Measurements from ENCODE around the gene PRSS36.

PRSS36 gene

GRCh38 chr16:31134625-31135534 is 15.0 kb downstream of the PRSS36 start:
- peaks cover 6 to 36% of the 10 kb centered on the region in 2 experiments for H3K36me3 ChIP-seq (ENCODE audit: control insufficient read depth in 1 of 2, insufficient read depth in 2 of 2, low read depth in 1 of 2, low read length in 2 of 2)
- no peak overlapping the region for H3K27ac ChIP-seq (ENCODE audit: low read length, poor library complexity, severe bottlenecking)
- H3K9ac ChIP-seq (ENCODE audit: low read length): no peak overlapping the region
- no peak overlapping the region for H2BK12ac ChIP-seq (ENCODE audit: low read length in 2 of 2)
- H4K8ac ChIP-seq (ENCODE audit: low read length): peak overlapping the region; percentile 49
- H3K27me3 ChIP-seq (ENCODE audit: control insufficient read depth in 1 of 2, insufficient read depth in 1 of 2, low read length in 2 of 2): peaks cover 8 to 13% of the 10 kb centered on the region in 2 experiments
- H4K91ac ChIP-seq (ENCODE audit: low read length): no peak overlapping the region
- H3K79me1 ChIP-seq (replicated peaks; ENCODE audit: low read length, poor library complexity, severe bottlenecking): no peaks in the 10 kb centered on the region
- no peak overlapping the region for H2BK5ac ChIP-seq (ENCODE audit: low read depth, low read length, poor library complexity, severe bottlenecking)
- no peak overlapping the region for H2AK5ac ChIP-seq (ENCODE audit: low read length, severe bottlenecking)
- peak overlapping the region in 1 of 2 experiments; percentile 30 for H3K4ac ChIP-seq (ENCODE audit: low read depth in 1 of 2, low read length in 2 of 2)
- no peak overlapping the region for H3K4me3 ChIP-seq (ENCODE audit: insufficient read depth in 1 of 2, low read depth in 1 of 2, low read length in 2 of 2)
- 31% methylated on average over 14 of the region's 18 CpGs for WGBS
- H3K4me2 ChIP-seq (ENCODE audit: low read length, poor library complexity, severe bottlenecking): no peak overlapping the region
- peak; percentile 18 for DNase-seq
- no peak overlapping the region for H2BK15ac ChIP-seq (ENCODE audit: low read depth, poor library complexity, severe bottlenecking)
- H3K4me1 ChIP-seq (ENCODE audit: control insufficient read depth, insufficient read depth, low read depth, low read length): peaks cover 15% of the 10 kb centered on the region
- H3K9me3 ChIP-seq (ENCODE audit: control insufficient read depth, low read length): no peaks in the 10 kb centered on the region
- H3K23ac ChIP-seq (ENCODE audit: low read length in 2 of 2): no peak overlapping the region
- no peak overlapping the region for H2BK120ac ChIP-seq (ENCODE audit: low read depth, low read length)
- H2AFZ ChIP-seq (ENCODE audit: low read depth, low read length): no peak overlapping the region
- no peak overlapping the region for H3K18ac ChIP-seq (ENCODE audit: low read depth in 1 of 2, low read length in 2 of 2)
- H3K14ac ChIP-seq (ENCODE audit: low read length in 2 of 2): no peak overlapping the region

- H3K27ac ChIP-seq (ENCODE audit: low read length, poor library complexity, severe bottlenecking): no peak overlapping the region
- no peak overlapping the region for H2AK5ac ChIP-seq (ENCODE audit: low read length, severe bottlenecking)
- H3K36me3 ChIP-seq (ENCODE audit: control insufficient read depth in 1 of 2, insufficient read depth in 2 of 2, low read depth in 1 of 2, low read length in 2 of 2): peaks cover 10 to 44% of the 10 kb centered on the region in 2 experiments
- H3K4ac ChIP-seq (ENCODE audit: low read depth in 1 of 2, low read length in 2 of 2): no peak overlapping the region
- H3K9me3 ChIP-seq (ENCODE audit: control insufficient read depth, low read length): no peaks in the 10 kb centered on the region
- 75% methylated on average over 3 of the region's 5 CpGs for WGBS
- H2AFZ ChIP-seq (ENCODE audit: low read depth, low read length): no peak overlapping the region
- no peak overlapping the region for H4K8ac ChIP-seq (ENCODE audit: low read length)
- H3K79me1 ChIP-seq (replicated peaks; ENCODE audit: low read length, poor library complexity, severe bottlenecking): no peaks in the 10 kb centered on the region
- H3K4me2 ChIP-seq (ENCODE audit: low read length, poor library complexity, severe bottlenecking): no peak overlapping the region
- no peak overlapping the region for H3K14ac ChIP-seq (ENCODE audit: low read length in 2 of 2)
- H3K27me3 ChIP-seq (ENCODE audit: control insufficient read depth in 1 of 2, insufficient read depth in 1 of 2, low read length in 2 of 2): peaks cover 8 to 13% of the 10 kb centered on the region in 2 experiments
- no peak overlapping the region for H4K91ac ChIP-seq (ENCODE audit: low read length)
- peaks cover 13% of the 10 kb centered on the region for H3K4me1 ChIP-seq (ENCODE audit: control insufficient read depth, insufficient read depth, low read depth, low read length)
- H2BK15ac ChIP-seq (ENCODE audit: low read depth, poor library complexity, severe bottlenecking): no peak overlapping the region
- H3K23ac ChIP-seq (ENCODE audit: low read length in 2 of 2): no peak overlapping the region
- H2BK120ac ChIP-seq (ENCODE audit: low read depth, low read length): no peak overlapping the region
- DNase-seq: peak; percentile 12
- H3K9ac ChIP-seq (ENCODE audit: low read length): no peak overlapping the region
- no peak overlapping the region for H2BK12ac ChIP-seq (ENCODE audit: low read length in 2 of 2)
- no peak overlapping the region for H3K18ac ChIP-seq (ENCODE audit: low read depth in 1 of 2, low read length in 2 of 2)
- H3K4me3 ChIP-seq (ENCODE audit: insufficient read depth in 1 of 2, low read depth in 1 of 2, low read length in 2 of 2): peak overlapping the region in 1 of 2 experiments; percentile 3
- H2BK5ac ChIP-seq (ENCODE audit: low read depth, low read length, poor library complexity, severe bottlenecking): no peak overlapping the region
These were observed 15.7 kb downstream of the PRSS36 start for GRCh38 chr16:31134091-31134571.

GRCh38 chr16:31133046-31133501 is 16.8 kb downstream of the PRSS36 start:
- WGBS: 80% methylated on average over 6 of the region's 6 CpGs
- peaks cover 4% of the 10 kb centered on the region for H3K4me1 ChIP-seq (ENCODE audit: control insufficient read depth, insufficient read depth, low read depth, low read length)
- H3K18ac ChIP-seq (ENCODE audit: low read depth in 1 of 2, low read length in 2 of 2): no peak overlapping the region
- peak overlapping the region; percentile 52 for H4K8ac ChIP-seq (ENCODE audit: low read length)
- no peak overlapping the region for H2AFZ ChIP-seq (ENCODE audit: low read depth, low read length)
- no peak overlapping the region for H2BK5ac ChIP-seq (ENCODE audit: low read depth, low read length, poor library complexity, severe bottlenecking)
- H3K27ac ChIP-seq (ENCODE audit: low read length, poor library complexity, severe bottlenecking): no peak overlapping the region
- no peak overlapping the region for H2BK12ac ChIP-seq (ENCODE audit: low read length in 2 of 2)
- H3K9me3 ChIP-seq (ENCODE audit: control insufficient read depth, low read length): no peaks in the 10 kb centered on the region
- no peak overlapping the region for H3K9ac ChIP-seq (ENCODE audit: low read length)
- H3K23ac ChIP-seq (ENCODE audit: low read length in 2 of 2): no peak overlapping the region
- no peak overlapping the region for H2AK5ac ChIP-seq (ENCODE audit: low read length, severe bottlenecking)
- no peak for DNase-seq
- H3K79me1 ChIP-seq (replicated peaks; ENCODE audit: low read length, poor library complexity, severe bottlenecking): no peaks in the 10 kb centered on the region
- H3K4me3 ChIP-seq (ENCODE audit: insufficient read depth in 1 of 2, low read depth in 1 of 2, low read length in 2 of 2): no peak overlapping the region
- no peak overlapping the region for H3K4me2 ChIP-seq (ENCODE audit: low read length, poor library complexity, severe bottlenecking)
- H4K91ac ChIP-seq (ENCODE audit: low read length): no peak overlapping the region
- H2BK120ac ChIP-seq (ENCODE audit: low read depth, low read length): no peak overlapping the region
- H3K27me3 ChIP-seq (ENCODE audit: control insufficient read depth in 1 of 2, insufficient read depth in 1 of 2, low read length in 2 of 2): peaks cover 8 to 13% of the 10 kb centered on the region in 2 experiments
- H3K14ac ChIP-seq (ENCODE audit: low read length in 2 of 2): no peak overlapping the region
- H3K4ac ChIP-seq (ENCODE audit: low read depth in 1 of 2, low read length in 2 of 2): no peak overlapping the region
- H2BK15ac ChIP-seq (ENCODE audit: low read depth, poor library complexity, severe bottlenecking): no peak overlapping the region
- peaks cover 20 to 48% of the 10 kb centered on the region in 2 experiments for H3K36me3 ChIP-seq (ENCODE audit: control insufficient read depth in 1 of 2, insufficient read depth in 2 of 2, low read depth in 1 of 2, low read length in 2 of 2)

- H3K9ac ChIP-seq (ENCODE audit: low read length): no peak overlapping the region
- H3K79me1 ChIP-seq (replicated peaks; ENCODE audit: low read length, poor library complexity, severe bottlenecking): no peaks in the 10 kb centered on the region
- no peak overlapping the region for H2BK120ac ChIP-seq (ENCODE audit: low read depth, low read length)
- peaks cover 4% of the 10 kb centered on the region for H3K4me1 ChIP-seq (ENCODE audit: control insufficient read depth, insufficient read depth, low read depth, low read length)
- H2AK5ac ChIP-seq (ENCODE audit: low read length, severe bottlenecking): no peak overlapping the region
- no peak overlapping the region for H3K4me2 ChIP-seq (ENCODE audit: low read length, poor library complexity, severe bottlenecking)
- no peak overlapping the region for H3K18ac ChIP-seq (ENCODE audit: low read depth in 1 of 2, low read length in 2 of 2)
- no peak overlapping the region for H2BK15ac ChIP-seq (ENCODE audit: low read depth, poor library complexity, severe bottlenecking)
- peaks cover 26 to 54% of the 10 kb centered on the region in 2 experiments for H3K36me3 ChIP-seq (ENCODE audit: control insufficient read depth in 1 of 2, insufficient read depth in 2 of 2, low read depth in 1 of 2, low read length in 2 of 2)
- no peak overlapping the region for H2BK5ac ChIP-seq (ENCODE audit: low read depth, low read length, poor library complexity, severe bottlenecking)
- H3K14ac ChIP-seq (ENCODE audit: low read length in 2 of 2): no peak overlapping the region
- no peak overlapping the region for H3K23ac ChIP-seq (ENCODE audit: low read length in 2 of 2)
- no peak overlapping the region for H4K8ac ChIP-seq (ENCODE audit: low read length)
- no peaks in the 10 kb centered on the region for H3K9me3 ChIP-seq (ENCODE audit: control insufficient read depth, low read length)
- H2BK12ac ChIP-seq (ENCODE audit: low read length in 2 of 2): no peak overlapping the region
- no peak overlapping the region for H3K27ac ChIP-seq (ENCODE audit: low read length, poor library complexity, severe bottlenecking)
- WGBS: 90% methylated on average over 19 of the region's 20 CpGs
- no peak overlapping the region for H3K4ac ChIP-seq (ENCODE audit: low read depth in 1 of 2, low read length in 2 of 2)
- no peak overlapping the region for H2AFZ ChIP-seq (ENCODE audit: low read depth, low read length)
- H3K27me3 ChIP-seq (ENCODE audit: control insufficient read depth in 1 of 2, insufficient read depth in 1 of 2, low read length in 2 of 2): peaks cover 8 to 13% of the 10 kb centered on the region in 2 experiments
- no peak for DNase-seq
- H4K91ac ChIP-seq (ENCODE audit: low read length): no peak overlapping the region
- no peak overlapping the region for H3K4me3 ChIP-seq (ENCODE audit: insufficient read depth in 1 of 2, low read depth in 1 of 2, low read length in 2 of 2)
These were observed 17.4 kb downstream of the PRSS36 start for GRCh38 chr16:31132303-31132979.
